GM12878 (cell line): Measurements from ENCODE around the gene RGS16. TPM values are rescaled to one million over a fixed set of nuclear protein-coding genes. Genes with fewer than 3 reads are reported as not detected.
A peak's percentile ranks its signal among the peaks of the same experiment; 100 is the strongest.

ENCODE experiments used
- ASH2L ChIP-seq: fragments of 300-600, 200-600 bp; sonication (generic); IDR thresholded peaks from 2 replicates; pipeline ENCODE4 v1.6.1; 2017; ENCODE audit warnings: low read depth, mild to moderate bottlenecking, borderline replicate concordance
- BACH1 ChIP-seq: fragments of 450-650 bp; IDR thresholded peaks from 2 replicates; pipeline ENCODE4 v1.6.1; 2017; ENCODE audit warnings: mild to moderate bottlenecking, borderline replicate concordance
- FOXK2 ChIP-seq: fragments of 450-650 bp; IDR thresholded peaks from 2 replicates; pipeline ENCODE4 v1.6.1; 2017; ENCODE audit warnings: mild to moderate bottlenecking, moderate library complexity
- KLF5 ChIP-seq: fragments of 450-650 bp; IDR thresholded peaks from 2 replicates; pipeline ENCODE4 v1.6.1; 2014; ENCODE audit warnings: mild to moderate bottlenecking; ENCODE audit not compliant: partially characterized antibody
- NR2C2 ChIP-seq: IDR thresholded peaks from 2 replicates; pipeline ENCODE4 v1.6.1; 2011; ENCODE audit warnings: borderline replicate concordance, low read depth; ENCODE audit not compliant: control insufficient read depth, insufficient read length
- POLR2A ChIP-seq: IDR thresholded peaks from 2 replicates; pipeline ENCODE4 v1.6.1; 2011; ENCODE audit warnings: low read depth, mild to moderate bottlenecking, low read length
- POLR2AphosphoS5 ChIP-seq: IDR thresholded peaks from 2 replicates; pipeline ENCODE4 v1.6.1; 2011; ENCODE audit warnings: mild to moderate bottlenecking, low read length, inconsistent platforms
- SMARCA5 ChIP-seq: fragments of 450-650 bp; IDR thresholded peaks from 2 replicates; pipeline ENCODE4 v1.6.1; 2017; ENCODE audit warnings: mild to moderate bottlenecking
- SMC3 ChIP-seq: IDR thresholded peaks from 2 replicates; pipeline ENCODE4 v1.6.1; 2011; ENCODE audit warnings: low read length, improper control_type of control experiment, borderline replicate concordance
- SRF ChIP-seq, 2 experiments: IDR thresholded peaks; 2 replicates each; pipeline ENCODE4 v1.6.1; 2011; ENCODE audit warnings: low read depth in 2 of 2, low read length in 2 of 2, mild to moderate bottlenecking in 1 of 2, moderate library complexity in 1 of 2
- STAT1 ChIP-seq: fragments of 450-650 bp; conservative IDR thresholded peaks from 2 replicates; pipeline ENCODE4 v1.6.1; 2014; ENCODE audit warnings: antibody characterized with exemption, mild to moderate bottlenecking
- STAT3 ChIP-seq: IDR thresholded peaks from 2 replicates; pipeline ENCODE4 v1.6.1; 2011; ENCODE audit warnings: low read depth, low read length, improper control_type of control experiment
- TAF1 ChIP-seq: IDR thresholded peaks from 2 replicates; pipeline ENCODE4 v1.6.1; 2011; ENCODE audit warnings: mild to moderate bottlenecking, low read depth, low read length, borderline replicate concordance
- ZNF24 ChIP-seq: fragments of 450-650 bp; IDR thresholded peaks from 2 replicates; pipeline ENCODE4 v1.6.1; 2017; ENCODE audit warnings: antibody characterized with exemption, mild to moderate bottlenecking
- ZNF384 ChIP-seq: IDR thresholded peaks from 2 replicates; pipeline ENCODE4 v1.6.1; 2012; ENCODE audit warnings: low read depth, mild to moderate bottlenecking, low read length, improper control_type of control experiment, borderline replicate concordance
- ZZZ3 ChIP-seq: IDR thresholded peaks from 2 replicates; pipeline ENCODE4 v1.6.1; 2011; ENCODE audit warnings: low read depth; ENCODE audit not compliant: control insufficient read depth, insufficient read length
- polyA plus RNA-seq, 11 experiments: library from polyadenylated mRNA; depleted of rRNA in 4 of 11; unstranded in 6 of 11; stranded (reverse) in 5 of 11; fragments of >200 nt; fragmentation: Nextera tagmentation in 4 of 11; fragmentation: Illumina TruSeq in 1 of 11; extraction: Ambion mirVana in 4 of 11; extraction: Trizol in 1 of 11; gene quantifications; 1 replicate in 1 of 11; 2 replicates in 10 of 11; pipeline versions ENCODE4 v1.2.1 to v1.2.3, GENCODE V29; 2011 to 2016; ENCODE audit warnings: inconsistent platforms in 2 of 11, missing spikeins in 2 of 11, low read depth in 1 of 11
- total RNA-seq, 4 experiments: library from RNA; depleted of rRNA in 3 of 4; stranded (reverse); fragments of >200 nt in 3 of 4; fragmentation: Illumina TruSeq in 1 of 4; extraction: Trizol in 1 of 4; gene quantifications; 2 replicates each; pipeline versions ENCODE4 v1.2.1 to v1.2.3, GENCODE V29; 2013 to 2021
- TF ChIP-seq, protein P1 (sequence below), 3 experiments: IDR thresholded peaks in 2 of 3; conservative IDR thresholded peaks in 1 of 3; 2 replicates each; pipeline ENCODE4 v1.5.1; 2011; ENCODE audit warnings: low read depth in 3 of 3, low read length in 3 of 3, mild to moderate bottlenecking in 3 of 3, control low read depth in 2 of 3, moderate library complexity in 2 of 3, inconsistent platforms in 1 of 3, mixed read lengths in 1 of 3; ENCODE audit not compliant: control insufficient read depth in 2 of 3, insufficient read depth in 1 of 3; ENCODE audit errors: extremely low read depth in 1 of 3
- TF ChIP-seq, protein P2 (sequence below): fragments of 450-650 bp; IDR thresholded peaks from 2 replicates; pipeline ENCODE4 v1.6.1; 2018; ENCODE audit warnings: borderline replicate concordance, mild to moderate bottlenecking; ENCODE audit not compliant: partially characterized antibody
- TF ChIP-seq, protein P3 (sequence below): fragments of 450-650 bp; IDR thresholded peaks from 2 replicates; pipeline ENCODE4 v1.6.1; 2017; ENCODE audit warnings: borderline replicate concordance
- TF ChIP-seq, protein P4 (sequence below): fragments of 450-650 bp; IDR thresholded peaks from 2 replicates; pipeline ENCODE4 v1.6.1; 2016; ENCODE audit warnings: mild to moderate bottlenecking
- TF ChIP-seq, protein P5 (sequence below): fragments of 450-650 bp; IDR thresholded peaks from 2 replicates; pipeline ENCODE4 v1.6.1; 2017; ENCODE audit warnings: mild to moderate bottlenecking, low read depth, inconsistent platforms; ENCODE audit not compliant: poor library complexity, severe bottlenecking

Gene RGS16
- total and polyA plus RNA-seq, 10 of the 15 experiments (the other 5 are each of a cell fraction or from before 2014, with no cell fraction given): 16.4 to 58.2 (median 44.6) TPM

DNA sequence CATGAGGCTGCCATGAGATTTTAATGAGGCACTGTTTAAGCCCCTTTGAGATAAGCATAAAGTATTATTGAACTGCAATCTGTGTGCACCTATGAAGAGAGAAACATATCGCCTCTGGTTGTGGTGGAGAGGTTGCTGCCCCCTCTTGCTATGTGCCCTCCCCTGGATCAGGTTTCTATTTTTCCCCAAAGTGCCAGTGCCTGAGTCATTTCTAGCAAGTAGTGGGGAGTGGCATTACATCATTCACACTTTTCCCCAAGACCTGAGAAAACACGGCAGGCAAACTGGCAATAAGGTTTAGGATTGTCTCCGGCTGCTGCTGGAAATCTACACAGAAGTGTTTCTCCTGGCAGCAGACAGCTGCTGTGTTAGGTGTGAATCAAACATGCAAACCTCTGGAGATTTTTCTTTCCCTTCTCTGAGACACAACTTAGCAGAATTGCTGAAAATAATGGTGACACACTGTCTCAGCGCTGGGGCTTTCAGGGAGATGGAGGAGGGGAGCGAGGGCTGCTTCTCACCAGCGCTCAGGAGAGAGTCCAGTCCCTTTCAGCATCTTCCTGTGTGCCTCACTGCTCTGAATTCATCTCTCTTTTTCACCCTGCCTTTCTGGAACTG is 13.7 kb upstream of the RGS16 start (continued):
- TF ChIP-seq, protein P1, sequence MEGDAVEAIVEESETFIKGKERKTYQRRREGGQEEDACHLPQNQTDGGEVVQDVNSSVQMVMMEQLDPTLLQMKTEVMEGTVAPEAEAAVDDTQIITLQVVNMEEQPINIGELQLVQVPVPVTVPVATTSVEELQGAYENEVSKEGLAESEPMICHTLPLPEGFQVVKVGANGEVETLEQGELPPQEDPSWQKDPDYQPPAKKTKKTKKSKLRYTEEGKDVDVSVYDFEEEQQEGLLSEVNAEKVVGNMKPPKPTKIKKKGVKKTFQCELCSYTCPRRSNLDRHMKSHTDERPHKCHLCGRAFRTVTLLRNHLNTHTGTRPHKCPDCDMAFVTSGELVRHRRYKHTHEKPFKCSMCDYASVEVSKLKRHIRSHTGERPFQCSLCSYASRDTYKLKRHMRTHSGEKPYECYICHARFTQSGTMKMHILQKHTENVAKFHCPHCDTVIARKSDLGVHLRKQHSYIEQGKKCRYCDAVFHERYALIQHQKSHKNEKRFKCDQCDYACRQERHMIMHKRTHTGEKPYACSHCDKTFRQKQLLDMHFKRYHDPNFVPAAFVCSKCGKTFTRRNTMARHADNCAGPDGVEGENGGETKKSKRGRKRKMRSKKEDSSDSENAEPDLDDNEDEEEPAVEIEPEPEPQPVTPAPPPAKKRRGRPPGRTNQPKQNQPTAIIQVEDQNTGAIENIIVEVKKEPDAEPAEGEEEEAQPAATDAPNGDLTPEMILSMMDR (IDR thresholded peaks at IDR 0.05 in 2 of 3, conservative IDR thresholded peaks at IDR 0.05 in 1 of 3; ENCODE audit: control insufficient read depth in 2 of 3, extremely low read depth in 1 of 3, insufficient read depth in 1 of 3, low read depth in 3 of 3, low read length in 3 of 3): no peak
- no peak for TF ChIP-seq POLR2A
- TF ChIP-seq, protein P2, sequence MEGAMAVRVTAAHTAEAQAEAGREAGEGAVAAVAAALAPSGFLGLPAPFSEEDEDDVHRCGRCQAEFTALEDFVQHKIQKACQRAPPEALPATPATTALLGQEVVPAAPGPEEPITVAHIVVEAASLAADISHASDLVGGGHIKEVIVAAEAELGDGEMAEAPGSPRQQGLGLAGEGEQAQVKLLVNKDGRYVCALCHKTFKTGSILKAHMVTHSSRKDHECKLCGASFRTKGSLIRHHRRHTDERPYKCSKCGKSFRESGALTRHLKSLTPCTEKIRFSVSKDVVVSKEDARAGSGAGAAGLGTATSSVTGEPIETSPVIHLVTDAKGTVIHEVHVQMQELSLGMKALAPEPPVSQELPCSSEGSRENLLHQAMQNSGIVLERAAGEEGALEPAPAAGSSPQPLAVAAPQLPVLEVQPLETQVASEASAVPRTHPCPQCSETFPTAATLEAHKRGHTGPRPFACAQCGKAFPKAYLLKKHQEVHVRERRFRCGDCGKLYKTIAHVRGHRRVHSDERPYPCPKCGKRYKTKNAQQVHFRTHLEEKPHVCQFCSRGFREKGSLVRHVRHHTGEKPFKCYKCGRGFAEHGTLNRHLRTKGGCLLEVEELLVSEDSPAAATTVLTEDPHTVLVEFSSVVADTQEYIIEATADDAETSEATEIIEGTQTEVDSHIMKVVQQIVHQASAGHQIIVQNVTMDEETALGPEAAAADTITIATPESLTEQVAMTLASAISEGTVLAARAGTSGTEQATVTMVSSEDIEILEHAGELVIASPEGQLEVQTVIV: no peak
- TF ChIP-seq, protein P3, sequence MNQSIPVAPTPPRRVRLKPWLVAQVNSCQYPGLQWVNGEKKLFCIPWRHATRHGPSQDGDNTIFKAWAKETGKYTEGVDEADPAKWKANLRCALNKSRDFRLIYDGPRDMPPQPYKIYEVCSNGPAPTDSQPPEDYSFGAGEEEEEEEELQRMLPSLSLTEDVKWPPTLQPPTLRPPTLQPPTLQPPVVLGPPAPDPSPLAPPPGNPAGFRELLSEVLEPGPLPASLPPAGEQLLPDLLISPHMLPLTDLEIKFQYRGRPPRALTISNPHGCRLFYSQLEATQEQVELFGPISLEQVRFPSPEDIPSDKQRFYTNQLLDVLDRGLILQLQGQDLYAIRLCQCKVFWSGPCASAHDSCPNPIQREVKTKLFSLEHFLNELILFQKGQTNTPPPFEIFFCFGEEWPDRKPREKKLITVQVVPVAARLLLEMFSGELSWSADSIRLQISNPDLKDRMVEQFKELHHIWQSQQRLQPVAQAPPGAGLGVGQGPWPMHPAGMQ: no peak
- no peak for TF ChIP-seq ZNF384
- TF ChIP-seq, protein P4, sequence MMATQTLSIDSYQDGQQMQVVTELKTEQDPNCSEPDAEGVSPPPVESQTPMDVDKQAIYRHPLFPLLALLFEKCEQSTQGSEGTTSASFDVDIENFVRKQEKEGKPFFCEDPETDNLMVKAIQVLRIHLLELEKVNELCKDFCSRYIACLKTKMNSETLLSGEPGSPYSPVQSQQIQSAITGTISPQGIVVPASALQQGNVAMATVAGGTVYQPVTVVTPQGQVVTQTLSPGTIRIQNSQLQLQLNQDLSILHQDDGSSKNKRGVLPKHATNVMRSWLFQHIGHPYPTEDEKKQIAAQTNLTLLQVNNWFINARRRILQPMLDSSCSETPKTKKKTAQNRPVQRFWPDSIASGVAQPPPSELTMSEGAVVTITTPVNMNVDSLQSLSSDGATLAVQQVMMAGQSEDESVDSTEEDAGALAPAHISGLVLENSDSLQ: no peak
- TF ChIP-seq ZZZ3: no peak
- TF ChIP-seq POLR2AphosphoS5: no peak
- TF ChIP-seq ZNF24: 0 out of 2 replicates have a peak, but pooled peaks have one; percentile 12
- TF ChIP-seq SRF (IDR thresholded peaks at IDR 0.05; ENCODE audit: low read depth in 2 of 2, low read length in 2 of 2): no peak
- no peak for TF ChIP-seq TAF1
- TF ChIP-seq ASH2L: no peak
- no peak for TF ChIP-seq BACH1
- TF ChIP-seq, protein P5, sequence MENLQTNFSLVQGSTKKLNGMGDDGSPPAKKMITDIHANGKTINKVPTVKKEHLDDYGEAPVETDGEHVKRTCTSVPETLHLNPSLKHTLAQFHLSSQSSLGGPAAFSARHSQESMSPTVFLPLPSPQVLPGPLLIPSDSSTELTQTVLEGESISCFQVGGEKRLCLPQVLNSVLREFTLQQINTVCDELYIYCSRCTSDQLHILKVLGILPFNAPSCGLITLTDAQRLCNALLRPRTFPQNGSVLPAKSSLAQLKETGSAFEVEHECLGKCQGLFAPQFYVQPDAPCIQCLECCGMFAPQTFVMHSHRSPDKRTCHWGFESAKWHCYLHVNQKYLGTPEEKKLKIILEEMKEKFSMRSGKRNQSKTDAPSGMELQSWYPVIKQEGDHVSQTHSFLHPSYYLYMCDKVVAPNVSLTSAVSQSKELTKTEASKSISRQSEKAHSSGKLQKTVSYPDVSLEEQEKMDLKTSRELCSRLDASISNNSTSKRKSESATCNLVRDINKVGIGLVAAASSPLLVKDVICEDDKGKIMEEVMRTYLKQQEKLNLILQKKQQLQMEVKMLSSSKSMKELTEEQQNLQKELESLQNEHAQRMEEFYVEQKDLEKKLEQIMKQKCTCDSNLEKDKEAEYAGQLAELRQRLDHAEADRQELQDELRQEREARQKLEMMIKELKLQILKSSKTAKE: no peak
- no peak for TF ChIP-seq KLF5
- no peak for TF ChIP-seq SMC3
- TF ChIP-seq STAT3: no peak
- TF ChIP-seq STAT1: no peak
- no peak for TF ChIP-seq SMARCA5
- TF ChIP-seq NR2C2: no peak
- TF ChIP-seq FOXK2: no peak
